ENCODE data around the gene PPP3R2. TPM values are rescaled to one million over a fixed set of nuclear protein-coding genes. Genes with fewer than 3 reads are reported as not detected.

Gene PPP3R2
- total RNA-seq, 1 experiment from 2014 or later, result not detected

GRCh38 chr9:101635473-101635872 lies 40.7 kb upstream of the PPP3R2 start:
- CTCF ChIA-PET, result no interaction called here
- DNase-seq, result no peak
- Mint-ChIP-seq H3K9me3 (ENCODE audit: low read depth, unreplicated experiment) (no peaks in the 10 kb centered on the region), H3K36me3 (ENCODE audit: insufficient read depth, unreplicated experiment) (no peaks in the 10 kb centered on the region), H3K4me1 (ENCODE audit: low read depth, unreplicated experiment) (no peaks in the 10 kb centered on the region), H3K27ac (ENCODE audit: unreplicated experiment) (no peak overlapping the region), H3K4me3 (ENCODE audit: low read depth, unreplicated experiment) (no peak overlapping the region), H3K27me3 (ENCODE audit: unreplicated experiment) (no peaks in the 10 kb centered on the region)
- intact Hi-C loops (cut with micrococcal nuclease; ENCODE audit: unreplicated experiment), result no loop called here
- BruUV-seq (replicated peaks), result no TSS peak
- no peak for TF ChIP-seq CTCF (IDR thresholded peaks at IDR 0.05; ENCODE audit: unreplicated experiment)

- Mint-ChIP-seq H3K27me3 (ENCODE audit: unreplicated experiment) (no peaks in the 10 kb centered on the region), H3K4me3 (ENCODE audit: low read depth, unreplicated experiment) (no peak overlapping the region), H3K36me3 (ENCODE audit: insufficient read depth, unreplicated experiment) (no peaks in the 10 kb centered on the region), H3K9me3 (ENCODE audit: low read depth, unreplicated experiment) (no peaks in the 10 kb centered on the region), H3K4me1 (ENCODE audit: low read depth, unreplicated experiment) (no peaks in the 10 kb centered on the region), H3K27ac (ENCODE audit: unreplicated experiment) (no peak overlapping the region)
- DNase-seq, result no peak
- CTCF ChIA-PET, result no interaction called here
- intact Hi-C loops (cut with micrococcal nuclease; ENCODE audit: unreplicated experiment), result no loop called here
- TF ChIP-seq CTCF (IDR thresholded peaks at IDR 0.05; ENCODE audit: unreplicated experiment), result no peak
- BruUV-seq (replicated peaks), result no TSS peak
These were observed 40.1 kb upstream of the PPP3R2 start for GRCh38 chr9:101634741-101635409.

- Mint-ChIP-seq H3K4me1 (ENCODE audit: low read depth, unreplicated experiment) (no peaks in the 10 kb centered on the region), H3K27ac (ENCODE audit: unreplicated experiment) (no peak overlapping the region), H3K36me3 (ENCODE audit: insufficient read depth, unreplicated experiment) (no peaks in the 10 kb centered on the region), H3K4me3 (ENCODE audit: low read depth, unreplicated experiment) (no peak overlapping the region), H3K27me3 (ENCODE audit: unreplicated experiment) (no peaks in the 10 kb centered on the region), H3K9me3 (ENCODE audit: low read depth, unreplicated experiment) (no peaks in the 10 kb centered on the region)
- no TSS peak for BruUV-seq (replicated peaks)
- no peak for DNase-seq
- CTCF ChIA-PET, result no interaction called here
- intact Hi-C loops (cut with micrococcal nuclease; ENCODE audit: unreplicated experiment), result no loop called here
- no peak for TF ChIP-seq CTCF (IDR thresholded peaks at IDR 0.05; ENCODE audit: unreplicated experiment)
These were observed 37.8 kb upstream of the PPP3R2 start for GRCh38 chr9:101632611-101633010.

DNA sequence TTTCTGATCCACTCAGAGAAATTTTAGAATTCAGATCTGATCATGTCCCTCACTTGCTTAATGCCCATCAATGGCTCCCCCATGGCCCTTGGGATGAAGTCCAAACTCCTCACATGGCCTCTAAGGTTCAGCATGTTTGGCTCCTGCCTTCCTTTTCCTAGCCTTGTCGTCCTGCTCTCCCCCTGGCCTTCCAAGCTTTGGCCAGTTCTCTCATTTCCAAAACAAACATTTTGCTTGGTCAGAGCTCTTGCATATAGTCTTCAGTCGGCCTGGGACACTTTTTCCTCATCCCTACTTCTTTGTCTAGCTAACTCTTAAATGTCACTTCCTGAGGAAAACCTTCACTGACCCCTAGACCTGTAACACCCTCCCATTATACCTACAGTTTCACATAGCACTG lies 37.1 kb upstream of the PPP3R2 start:
- no peaks in the 10 kb centered on the region for H3K27me3 Mint-ChIP-seq (ENCODE audit: unreplicated experiment)
- TF ChIP-seq CTCF (IDR thresholded peaks at IDR 0.05; ENCODE audit: unreplicated experiment), result no peak
- H3K4me1 Mint-ChIP-seq (ENCODE audit: low read depth, unreplicated experiment), result no peaks in the 10 kb centered on the region
- BruUV-seq (replicated peaks), result no TSS peak
- H3K27ac Mint-ChIP-seq (ENCODE audit: unreplicated experiment), result no peak overlapping the region
- no peak for DNase-seq
- CTCF ChIA-PET, result no interaction called here
- no peak overlapping the region for H3K4me3 Mint-ChIP-seq (ENCODE audit: low read depth, unreplicated experiment)
- H3K36me3 Mint-ChIP-seq (ENCODE audit: insufficient read depth, unreplicated experiment), result no peaks in the 10 kb centered on the region
- intact Hi-C loops (cut with micrococcal nuclease; ENCODE audit: unreplicated experiment), result no loop called here
- H3K9me3 Mint-ChIP-seq (ENCODE audit: low read depth, unreplicated experiment), result no peaks in the 10 kb centered on the region

Data from Calu3 (cell line).